OCI-LY1 (cell line): ENCODE results near the gene RNF135.

ENCODE experiments used
- CTCF ChIP-seq: fragments of 200-600 bp; sonication (generic), shearing (Covaris generic); IDR thresholded peaks from 2 replicates; pipeline ENCODE4 v1.5.1; 2017; ENCODE audit warnings: mild to moderate bottlenecking, antibody characterized with exemption, low read length, moderate library complexity, mixed read lengths
- EZH2 ChIP-seq: fragments of 200-600 bp; sonication (generic), shearing (Covaris generic); IDR thresholded peaks from 2 replicates; pipeline ENCODE4 v1.8.0; 2017; ENCODE audit warnings: borderline replicate concordance, mixed run types, mild to moderate bottlenecking, antibody characterized with exemption, low read length, moderate library complexity, mixed read lengths

GRCh38 chr17:30952638-30953393 is 18.0 kb upstream of the RNF135 start:
- TF ChIP-seq EZH2: no peak
- no peak for TF ChIP-seq CTCF
